ENCODE measurements around the gene STK32B.

STK32B gene

DNA sequence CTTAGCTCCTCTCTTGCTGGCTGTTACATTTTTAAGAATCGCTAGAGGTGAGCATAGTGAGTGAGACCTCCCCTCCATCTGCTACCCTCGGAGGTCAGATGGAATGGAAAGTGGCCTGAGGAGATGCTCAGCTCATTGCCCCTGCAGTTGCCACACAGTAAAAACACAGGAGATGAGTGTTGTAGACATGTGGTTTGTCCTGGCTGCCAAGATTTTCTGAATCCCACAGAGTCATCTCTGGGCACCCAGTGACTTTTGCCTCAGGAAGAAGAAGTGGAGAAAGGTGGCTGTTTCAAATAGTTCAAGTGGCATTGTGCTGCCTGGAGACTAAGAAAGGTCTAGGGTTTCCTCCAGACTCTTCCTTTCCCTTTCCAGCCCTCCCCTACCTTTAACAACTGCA, 271.0 kb downstream of the STK32B start:
- FAIRE-seq, result no peak
- DNase-seq (ENCODE audit: insufficient read length, low spot score), result no peak

DNA sequence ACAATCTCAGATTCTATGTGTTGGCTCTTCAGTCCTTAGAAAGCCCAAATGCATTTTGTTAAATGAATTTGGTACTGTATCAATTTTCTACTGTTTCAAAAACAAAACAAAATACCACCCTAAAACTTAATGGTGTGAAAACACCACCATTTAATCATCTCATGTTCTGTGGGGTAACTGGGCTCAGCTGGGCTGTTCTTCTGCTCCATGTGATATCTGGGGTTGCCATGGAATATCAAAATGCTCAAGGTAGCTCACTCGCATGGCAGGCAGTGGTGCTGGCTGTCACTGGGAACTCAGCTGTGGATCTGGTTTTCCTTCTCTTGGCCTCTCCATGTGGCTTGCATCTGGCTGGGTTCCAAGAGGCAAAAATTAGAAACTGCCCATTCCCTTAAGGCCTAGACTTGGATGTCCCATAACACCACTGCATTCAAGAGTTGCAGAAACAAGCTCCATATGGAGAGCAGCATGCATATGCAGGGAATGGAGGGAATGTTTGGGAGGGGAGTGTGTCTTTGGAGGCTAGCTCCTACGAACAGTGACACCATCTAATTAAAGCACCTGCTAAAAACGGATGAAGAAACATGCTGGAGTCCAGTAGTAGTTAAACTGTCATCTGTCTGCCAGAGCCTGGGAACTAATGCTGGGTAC, 279.2 kb downstream of the STK32B start:
- FAIRE-seq (no peak), DNase-seq (ENCODE audit: insufficient read length, low spot score) (no peak)

DNA sequence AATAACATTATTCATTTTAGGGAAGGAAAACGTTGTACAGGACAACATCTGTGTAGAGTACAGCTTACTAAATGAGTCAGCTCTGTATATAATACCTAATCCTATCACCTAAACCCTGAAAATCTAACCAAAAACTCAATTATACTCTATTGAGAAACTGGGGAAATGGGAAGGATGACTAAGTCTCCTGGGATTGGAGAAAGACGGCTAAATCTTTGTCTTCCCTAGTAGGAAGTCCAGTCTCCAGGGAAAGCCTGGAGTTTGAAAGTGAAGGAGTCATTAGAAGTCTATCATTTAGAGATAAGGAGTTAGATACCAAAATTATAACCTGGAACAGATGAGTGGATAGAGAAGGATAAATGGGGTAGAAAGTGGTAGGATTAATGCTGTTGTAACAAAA, 286.5 kb downstream of the STK32B start:
- DNase-seq (ENCODE audit: insufficient read length, low spot score) (no peak), FAIRE-seq (no peak)

DNA sequence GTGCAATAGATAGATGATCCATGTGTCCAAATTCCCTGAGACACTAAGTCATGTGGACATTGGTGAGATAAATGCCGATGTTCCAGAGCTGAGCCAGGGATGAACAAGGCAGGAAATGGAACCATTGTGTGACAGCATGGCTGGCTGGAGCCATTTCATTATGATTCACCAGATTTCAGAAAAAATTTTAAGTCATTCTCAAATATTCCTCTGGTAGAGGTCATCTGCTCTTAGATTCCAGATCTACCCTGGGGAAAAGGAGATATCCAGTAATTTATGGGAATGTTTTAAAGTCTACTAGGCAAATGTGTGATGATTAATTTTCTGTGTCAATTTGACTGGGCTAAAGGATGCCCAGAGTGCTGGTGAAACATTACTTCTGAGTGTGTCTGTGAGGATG, 287.3 kb downstream of the STK32B start:
- no peak for FAIRE-seq

DNA sequence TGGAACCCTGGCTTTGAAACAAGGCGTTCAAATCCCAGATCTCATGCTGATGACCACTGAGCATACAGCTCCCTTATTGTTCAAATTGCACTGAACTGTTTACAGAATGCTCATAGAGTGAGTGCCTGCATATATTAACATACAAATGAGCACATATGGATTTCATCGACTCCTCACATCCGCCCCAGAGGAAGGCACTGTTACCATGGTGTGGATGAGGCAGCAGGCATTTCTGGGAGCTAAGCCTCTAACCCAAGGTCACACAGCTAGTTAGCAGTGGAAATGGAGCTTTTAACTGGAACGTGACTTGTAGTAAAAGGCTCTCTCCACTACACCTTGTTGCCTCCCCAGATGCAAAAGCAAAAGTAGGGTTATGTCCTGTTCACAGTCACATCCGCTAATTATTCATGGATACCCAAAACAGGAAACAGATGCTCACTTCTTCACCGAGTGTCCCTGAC, 289.7 kb downstream of the STK32B start:
- FAIRE-seq (no peak), DNase-seq (ENCODE audit: insufficient read length, low spot score) (no peak)

More for the DNA sequence above, 287.3 kb downstream of the STK32B start:
- no peak for DNase-seq (ENCODE audit: insufficient read length, low spot score)

DNA sequence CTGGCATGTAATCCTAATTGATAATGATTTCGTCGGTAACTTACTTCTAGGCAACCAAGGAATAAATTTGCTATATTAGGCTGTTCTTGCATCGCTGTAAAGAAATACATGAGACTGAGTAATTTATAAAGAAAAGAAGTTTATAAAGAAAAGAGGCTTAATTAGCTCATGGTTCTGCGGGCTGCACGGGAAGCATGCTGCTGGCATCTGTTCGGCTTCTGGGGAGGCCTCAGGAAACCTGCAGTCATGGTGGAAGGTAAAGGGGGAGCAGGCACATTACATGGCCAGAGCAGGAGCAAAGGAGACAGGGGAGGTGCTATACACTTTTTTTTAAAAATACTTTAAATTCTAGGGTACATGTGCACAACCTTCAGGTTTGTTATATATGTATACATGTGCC, 290.2 kb downstream of the STK32B start:
- no peak for FAIRE-seq
- DNase-seq (ENCODE audit: insufficient read length, low spot score), result no peak

DNA sequence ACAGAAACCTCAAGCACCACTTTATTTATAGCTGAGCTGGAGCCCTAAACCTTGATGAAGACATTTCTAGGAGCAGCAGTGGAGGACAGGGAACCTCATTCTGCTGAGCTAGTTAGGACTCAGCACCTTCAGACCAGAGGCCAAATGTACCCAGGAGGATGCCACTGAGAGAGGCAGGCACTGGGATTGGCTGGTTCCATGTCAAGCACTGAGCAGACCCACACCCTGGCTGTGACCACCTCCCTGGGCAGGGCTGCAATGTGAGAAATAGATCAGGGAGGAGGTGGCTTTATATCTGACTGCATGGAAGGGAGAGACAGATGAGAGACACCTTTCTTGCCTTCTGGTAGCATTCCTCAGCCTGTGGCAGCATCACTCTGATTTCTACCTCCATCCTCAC, 304.6 kb downstream of the STK32B start:
- FAIRE-seq (no peak), DNase-seq (ENCODE audit: insufficient read length, low spot score) (no peak)

DNA sequence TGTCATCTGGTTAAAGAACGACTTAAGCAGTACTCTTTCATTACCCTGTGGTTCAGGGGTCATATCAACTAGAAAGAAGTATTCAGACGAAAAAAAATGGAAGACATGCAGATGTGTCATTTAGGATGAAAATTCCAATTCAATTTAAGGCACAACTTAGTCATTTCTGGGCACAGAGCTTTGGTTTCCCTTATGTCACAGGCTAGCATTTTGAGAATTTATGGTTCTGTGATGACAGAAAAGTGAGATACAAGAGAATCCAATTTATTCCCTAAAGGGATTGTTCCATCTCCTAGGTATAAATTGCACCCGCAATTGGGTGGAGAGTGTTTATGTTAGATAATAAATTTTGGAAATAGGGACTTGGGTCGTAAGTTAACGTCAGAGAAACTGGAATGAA, 306.6 kb downstream of the STK32B start:
- DNase-seq (ENCODE audit: insufficient read length, low spot score) (no peak), FAIRE-seq (no peak)

DNA sequence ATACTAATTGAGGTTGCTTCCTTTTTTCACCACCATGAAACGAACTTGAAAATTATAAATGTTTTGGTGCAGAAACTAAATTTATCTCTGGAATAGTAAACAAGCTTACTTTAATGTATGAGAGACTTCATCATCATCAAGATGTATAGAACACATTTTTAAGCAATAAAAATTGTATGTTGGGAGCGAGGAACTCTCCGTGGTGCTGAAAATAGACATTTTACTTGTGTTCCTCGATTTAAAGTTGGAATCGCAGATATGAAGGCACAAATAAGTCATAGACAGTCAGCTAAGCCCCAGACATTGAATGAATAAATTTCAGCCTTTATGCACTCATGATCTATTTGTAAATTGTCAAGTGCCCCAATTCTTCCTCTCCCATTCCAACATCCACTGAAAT, 310.7 kb downstream of the STK32B start:
- DNase-seq (ENCODE audit: insufficient read length, low spot score) (no peak), FAIRE-seq (no peak)

DNA sequence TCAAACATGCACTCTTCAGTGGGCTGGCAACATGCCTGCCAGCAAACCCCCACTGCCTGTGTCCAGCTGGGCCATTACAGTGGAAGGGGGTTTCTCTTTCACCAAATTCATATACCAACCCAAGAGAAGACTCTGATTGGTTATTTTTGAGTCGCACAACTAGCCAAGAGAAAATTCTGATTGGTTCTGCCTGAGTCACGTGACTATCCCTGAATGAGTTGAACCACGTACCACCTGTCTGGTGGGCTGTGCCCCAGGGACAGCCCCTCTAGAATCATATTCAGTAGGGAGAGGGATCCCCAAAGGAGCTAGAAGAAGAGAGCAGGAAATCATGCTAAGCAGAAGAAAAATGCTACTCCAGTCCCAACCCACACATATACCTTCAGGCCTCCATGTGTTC, 313.1 kb downstream of the STK32B start:
- no peak for FAIRE-seq
- DNase-seq (ENCODE audit: insufficient read length, low spot score), result no peak

DNA sequence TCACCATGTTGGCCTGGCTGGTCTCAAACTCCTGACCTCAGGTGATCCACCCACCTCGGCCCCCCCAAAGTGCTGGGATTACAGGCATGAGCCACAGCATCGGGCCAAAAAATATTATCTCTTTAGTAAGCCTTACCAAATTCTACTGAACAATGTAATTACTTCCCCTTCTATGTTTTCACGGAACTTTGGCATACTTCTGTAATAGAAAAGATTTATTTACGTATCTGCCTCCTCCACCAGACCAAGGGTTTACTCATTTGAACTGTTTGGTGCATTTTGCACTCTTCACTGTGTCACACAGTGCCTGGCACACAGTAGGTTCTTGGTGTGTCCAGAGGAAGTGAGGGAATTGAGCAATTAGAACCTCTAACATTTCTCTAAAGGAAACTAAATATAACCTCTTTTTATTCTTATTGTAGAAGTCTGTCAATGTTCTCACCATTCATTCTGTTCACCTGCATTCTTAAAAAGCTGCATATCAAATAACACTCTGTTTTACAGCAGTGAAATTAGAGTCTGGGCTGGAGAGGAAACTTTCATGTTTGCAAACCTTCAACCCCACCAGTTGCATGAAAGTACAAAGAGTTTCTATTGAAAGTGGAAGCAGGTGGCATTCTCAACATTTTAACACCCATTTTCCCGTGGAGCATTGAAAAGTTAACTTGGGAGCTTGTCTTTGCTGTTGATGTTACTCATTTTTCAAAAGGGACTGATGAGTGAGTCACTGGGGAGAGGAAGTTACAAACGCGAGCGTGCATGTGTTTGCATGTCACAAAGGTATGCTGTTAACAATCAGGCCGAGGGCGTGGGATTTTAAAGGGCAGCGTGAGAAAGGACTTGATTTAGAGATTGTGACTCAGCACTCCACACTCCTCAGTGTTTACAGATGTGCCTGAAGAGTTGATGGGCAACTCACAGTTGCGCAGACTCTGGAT, 314.1 kb downstream of the STK32B start:
- FAIRE-seq, result no peak
- DNase-seq (ENCODE audit: insufficient read length, low spot score), result no peak

DNA sequence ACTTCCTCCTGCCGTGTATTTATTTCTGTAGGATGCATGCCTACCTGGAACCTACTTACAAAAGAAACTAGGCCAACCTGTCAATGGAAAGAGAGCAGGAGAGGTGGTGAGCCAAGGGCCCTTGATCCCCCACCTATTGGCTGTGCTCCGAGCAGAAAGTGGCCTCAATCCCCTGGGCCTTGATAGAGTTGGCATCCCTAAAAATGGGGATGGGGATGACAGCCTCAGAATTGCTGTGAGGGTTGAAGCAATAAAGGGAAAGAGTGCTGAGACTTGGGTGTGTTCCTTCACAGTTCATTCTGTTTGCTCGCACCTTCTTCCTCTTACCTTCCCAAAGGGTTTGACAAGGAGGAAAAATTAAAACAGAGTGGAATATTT, 314.7 kb downstream of the STK32B start:
- no peak for DNase-seq (ENCODE audit: insufficient read length, low spot score)
- no peak for FAIRE-seq

DNA sequence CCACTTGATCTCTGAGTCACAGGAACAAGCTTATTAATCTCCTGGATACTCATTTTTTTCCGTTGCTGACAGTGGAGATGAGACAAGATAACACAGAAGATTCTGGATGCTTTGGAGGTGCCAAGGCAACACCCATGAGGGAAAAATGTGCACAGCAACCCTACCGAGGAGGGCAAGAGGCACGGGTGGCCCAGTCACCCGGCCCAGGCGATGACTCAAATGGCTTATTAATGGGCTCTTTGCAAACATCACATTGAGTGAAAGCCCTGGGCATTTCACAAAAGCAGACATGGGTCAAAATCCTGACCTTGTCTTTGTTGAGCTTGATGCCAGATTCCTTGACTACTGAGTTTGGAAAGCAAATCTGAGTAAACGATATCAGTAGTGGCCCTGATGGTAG, 315.1 kb downstream of the STK32B start:
- DNase-seq (ENCODE audit: insufficient read length, low spot score) (no peak), FAIRE-seq (no peak)

DNA sequence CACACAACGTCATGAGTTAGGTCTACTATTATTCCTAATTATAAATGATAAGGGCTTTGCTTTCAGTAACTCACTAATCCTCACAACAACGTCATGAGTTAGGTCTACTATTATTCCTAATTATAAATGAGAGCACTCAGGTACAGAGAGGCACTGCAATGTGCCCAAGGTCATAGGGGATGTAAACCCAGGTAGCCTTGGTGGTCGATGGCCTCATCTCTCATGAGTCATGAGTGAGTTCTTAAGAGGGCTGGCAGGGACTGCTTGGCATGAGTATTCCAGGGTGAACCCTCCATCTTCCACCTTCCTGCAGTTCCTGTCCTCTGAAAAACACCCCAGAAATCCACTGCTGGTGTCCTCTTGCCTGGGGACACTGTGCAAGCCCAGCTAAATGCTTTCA, 317.1 kb downstream of the STK32B start:
- FAIRE-seq, result no peak

DNA sequence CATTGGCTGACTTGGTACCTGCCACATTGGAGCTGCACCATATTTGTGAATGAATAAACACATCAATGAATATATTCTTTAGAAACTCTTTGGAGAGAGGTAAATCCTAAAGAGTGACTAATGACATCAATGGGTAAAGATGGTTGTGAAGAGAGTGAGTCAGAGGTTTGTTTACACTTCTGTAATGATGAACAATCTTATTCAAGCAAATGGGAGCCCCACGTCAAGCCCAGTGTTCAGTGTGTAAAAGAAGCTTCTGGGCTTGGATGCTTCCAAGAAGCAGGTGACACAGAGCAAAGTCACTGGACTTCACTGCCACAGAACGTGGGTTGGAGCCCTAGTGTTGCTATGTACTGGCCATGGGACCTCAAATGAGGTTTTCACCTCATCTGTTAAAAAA, 319.0 kb downstream of the STK32B start:
- no peak for DNase-seq (ENCODE audit: insufficient read length, low spot score)

More for the DNA sequence above, 317.1 kb downstream of the STK32B start:
- DNase-seq (ENCODE audit: insufficient read length, low spot score), result no peak

DNA sequence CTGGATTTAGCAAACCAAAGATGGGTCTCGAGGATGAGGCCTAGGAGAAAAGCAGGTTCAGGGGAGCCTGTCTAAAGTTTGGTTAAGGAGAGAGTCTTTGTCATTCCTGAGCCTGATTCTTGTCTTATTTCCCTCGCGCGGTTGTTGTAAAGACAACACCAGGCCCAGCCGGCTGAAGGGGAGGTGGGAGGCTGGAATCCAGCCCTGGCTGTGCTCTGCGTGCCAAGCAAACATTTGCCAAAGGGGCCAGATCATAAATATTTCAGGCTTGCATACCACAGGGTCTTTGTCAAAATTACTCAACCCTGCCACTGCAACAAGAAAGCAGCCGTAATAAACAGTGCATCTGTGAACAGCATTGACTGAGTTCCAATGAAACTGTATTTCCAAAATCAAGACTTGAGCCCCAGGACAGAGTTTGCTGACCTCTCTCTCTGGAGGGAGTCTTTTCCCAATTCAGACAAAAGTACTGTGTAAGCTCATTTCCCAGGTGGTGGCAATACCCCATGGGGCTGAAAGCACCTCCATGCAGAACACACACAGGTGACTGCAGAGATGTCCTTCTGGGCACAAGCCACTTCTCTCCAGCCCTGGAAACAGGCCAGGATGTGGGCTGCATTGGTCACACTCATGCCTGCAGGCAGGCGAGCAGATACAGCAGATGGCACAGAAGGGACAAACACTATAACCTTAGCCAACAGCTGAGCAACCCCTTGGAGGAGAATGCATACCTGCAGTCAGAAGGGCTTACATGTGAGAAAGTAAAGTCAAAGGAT, 320.3 kb downstream of the STK32B start:
- FAIRE-seq (no peak), DNase-seq (ENCODE audit: insufficient read length, low spot score) (no peak)

More for the DNA sequence above, 319.0 kb downstream of the STK32B start:
- no peak for FAIRE-seq

DNA sequence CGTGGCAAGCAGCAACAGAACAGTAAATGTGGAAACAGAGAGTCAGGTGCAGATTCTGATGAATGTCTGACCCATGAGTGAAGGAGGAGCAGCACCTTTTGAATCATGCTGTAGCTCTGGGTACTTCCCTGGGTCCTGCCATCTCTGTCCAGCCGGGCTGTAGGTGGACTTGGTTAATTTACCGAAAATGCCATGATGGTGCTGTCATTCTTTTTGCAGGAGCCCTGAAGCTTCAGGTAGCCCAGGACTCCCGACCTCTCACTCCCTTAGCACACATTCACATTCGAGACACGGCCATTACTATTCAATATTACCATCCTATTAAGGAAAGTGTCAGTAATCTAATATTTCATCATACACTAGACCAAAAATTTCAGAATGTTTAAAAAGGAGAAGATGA, 320.9 kb downstream of the STK32B start:
- FAIRE-seq (no peak), DNase-seq (ENCODE audit: insufficient read length, low spot score) (no peak)

DNA sequence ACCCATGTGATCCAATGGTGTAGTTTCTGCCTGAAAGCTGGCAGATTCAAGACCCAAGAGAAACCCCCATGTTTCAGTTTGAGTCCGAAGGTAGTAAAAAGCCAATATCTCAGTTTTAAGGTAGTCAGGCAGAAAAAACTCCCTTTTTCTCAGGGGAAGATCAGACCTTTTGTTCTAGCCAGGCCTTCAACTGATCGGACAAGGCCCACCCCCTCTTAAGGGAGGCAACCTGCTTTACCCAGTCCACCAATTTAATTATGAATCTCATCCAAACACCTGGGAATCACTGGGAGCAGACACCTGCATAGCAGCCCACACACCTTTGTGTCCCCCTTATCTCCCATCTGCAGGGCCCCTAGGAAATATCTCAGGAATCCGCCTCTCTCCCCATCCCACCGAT, 322.0 kb downstream of the STK32B start:
- no peak for FAIRE-seq
- DNase-seq (ENCODE audit: insufficient read length, low spot score), result no peak

DNA sequence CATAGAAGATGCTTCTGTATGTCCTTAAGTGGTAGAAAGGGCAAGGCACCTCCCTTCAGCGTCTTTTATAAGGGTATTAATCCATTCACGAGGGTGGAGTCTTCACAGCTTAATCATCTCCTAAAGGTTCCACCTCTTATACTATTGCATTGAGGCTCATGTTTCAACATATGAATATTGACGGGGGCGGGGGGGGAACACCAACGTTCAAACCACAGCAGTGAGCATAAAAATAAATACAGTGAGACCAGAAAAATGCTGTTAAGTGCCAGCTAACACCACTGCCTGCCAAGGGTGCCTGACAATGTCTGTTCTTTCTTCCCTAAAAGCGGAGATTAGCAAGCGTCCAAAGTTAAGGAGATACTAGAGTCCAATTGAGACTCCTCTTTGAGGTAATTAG, 323.3 kb downstream of the STK32B start:
- no peak for DNase-seq (ENCODE audit: insufficient read length, low spot score)
- no peak for FAIRE-seq

DNA sequence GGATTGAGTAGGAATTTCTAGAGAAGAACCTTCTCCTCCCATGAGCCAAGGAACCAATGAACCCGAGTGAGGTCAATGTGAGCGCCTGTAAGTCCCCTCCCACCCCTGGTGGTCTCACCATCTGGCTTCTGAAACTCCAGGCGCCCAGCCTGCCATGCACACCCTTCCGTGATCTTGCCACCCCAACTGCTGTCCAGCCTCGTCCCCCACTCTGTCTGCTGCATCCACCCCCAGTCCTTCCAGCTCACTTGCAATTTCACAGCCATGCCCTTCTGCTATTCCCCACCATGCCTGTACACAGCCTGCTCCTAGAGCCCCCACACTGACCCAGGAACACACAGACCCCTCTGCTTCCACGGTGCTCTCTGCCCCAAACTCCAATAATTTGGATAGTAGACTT, 323.7 kb downstream of the STK32B start:
- DNase-seq (ENCODE audit: insufficient read length, low spot score) (no peak), FAIRE-seq (no peak)

DNA sequence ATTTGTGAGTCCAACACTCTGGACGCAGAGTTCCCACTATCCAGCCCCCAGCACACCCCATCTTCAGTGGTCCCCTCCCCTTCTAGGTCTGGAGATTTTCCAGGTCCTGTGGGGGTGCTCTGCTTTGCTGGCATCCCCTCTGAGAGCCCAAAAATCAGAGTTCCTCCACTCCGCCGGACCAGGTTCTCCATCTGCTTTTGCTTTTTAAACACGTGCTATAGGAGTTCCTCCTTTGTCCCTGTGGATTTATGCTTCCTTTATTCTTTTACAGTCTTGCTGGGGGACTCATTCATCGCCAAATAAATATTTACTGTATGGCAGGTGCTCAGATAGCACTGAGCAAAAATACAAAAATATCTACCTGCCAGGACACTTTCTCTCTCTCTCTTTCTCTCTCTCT, 324.7 kb downstream of the STK32B start:
- no peak for FAIRE-seq
- DNase-seq (ENCODE audit: insufficient read length, low spot score), result no peak
